ENCODE measurements around the gene TSPAN9. TPM values are rescaled to one million over a fixed set of nuclear protein-coding genes. Genes with fewer than 3 reads are reported as not detected.

The TSPAN9 gene
- total RNA-seq, 3 donors from 2014 or later, result 16.8 to 44.9 (median 36.9) TPM

- H3K36me3 ChIP-seq, result no peaks in the 10 kb centered on the region
- peak overlapping the region in 1 of 2 donors; percentile 56 for H3K27ac ChIP-seq
- intact Hi-C loops (cut with DNase I; ENCODE audit: low total_unique reads), result loop anchor here (5.0 to 10.0 kb wide), 2 partner anchors 38 to 125 kb away; no protein-coding TSS in a partner anchor
- H3K4me1 ChIP-seq, result peaks cover 3 to 11% of the 10 kb centered on the region in 2 donors
- no peak for TF ChIP-seq CTCF (IDR thresholded peaks at IDR 0.05)
- TF ChIP-seq POLR2AphosphoS5 (IDR thresholded peaks at IDR 0.05), result no peak
- TF ChIP-seq POLR2A (IDR thresholded peaks at IDR 0.05), result no peak
- H3K27me3 ChIP-seq, result no peaks in the 10 kb centered on the region
- H3K9me3 ChIP-seq, result no peaks in the 10 kb centered on the region
- no peak overlapping the region for H3K4me3 ChIP-seq
- no peak for DNase-seq (ENCODE audit: low spot score in 2 of 2)
Measured at GRCh38 chr12:3149515-3150307, 72.5 kb downstream of the TSPAN9 start.

GRCh38 chr12:3150308-3150670 is 73.1 kb downstream of the TSPAN9 start:
- intact Hi-C loops (cut with DNase I; ENCODE audit: low total_unique reads), result no loop called here
- DNase-seq (ENCODE audit: low spot score in 2 of 2), result no peak
- Histone ChIP-seq H3K9me3 (no peaks in the 10 kb centered on the region), H3K27me3 (no peaks in the 10 kb centered on the region), H3K27ac (peak overlapping the region in 1 of 2 donors; percentile 56), H3K4me3 (no peak overlapping the region), H3K4me1 (peaks cover 3 to 11% of the 10 kb centered on the region in 2 donors), H3K36me3 (no peaks in the 10 kb centered on the region)
- TF ChIP-seq CTCF (IDR thresholded peaks at IDR 0.05), result no peak
- TF ChIP-seq POLR2A (IDR thresholded peaks at IDR 0.05), result no peak
- TF ChIP-seq POLR2AphosphoS5 (IDR thresholded peaks at IDR 0.05), result no peak

GRCh38 chr12:3150931-3151835 is 74.0 kb downstream of the TSPAN9 start:
- no peaks in the 10 kb centered on the region for H3K27me3 ChIP-seq
- H3K4me1 ChIP-seq, result peaks cover 3 to 11% of the 10 kb centered on the region in 2 donors
- no peaks in the 10 kb centered on the region for H3K9me3 ChIP-seq
- H3K36me3 ChIP-seq, result no peaks in the 10 kb centered on the region
- TF ChIP-seq CTCF (IDR thresholded peaks at IDR 0.05), result no peak
- no peak for TF ChIP-seq POLR2AphosphoS5 (IDR thresholded peaks at IDR 0.05)
- no peak for DNase-seq (ENCODE audit: low spot score in 2 of 2)
- H3K27ac ChIP-seq, result no peak overlapping the region
- intact Hi-C loops (cut with DNase I; ENCODE audit: low total_unique reads), result no loop called here
- peak overlapping the region in 1 of 3 donors; percentile 16 for H3K4me3 ChIP-seq

GRCh38 chr12:3152011-3152511 is 74.9 kb downstream of the TSPAN9 start:
- peak overlapping the region in 1 of 3 donors; percentile 16 for H3K4me3 ChIP-seq
- no peaks in the 10 kb centered on the region for H3K27me3 ChIP-seq
- no peaks in the 10 kb centered on the region for H3K9me3 ChIP-seq
- intact Hi-C loops (cut with DNase I; ENCODE audit: low total_unique reads), result no loop called here
- H3K27ac ChIP-seq, result peak overlapping the region in 1 of 2 donors; percentile 38
- TF ChIP-seq POLR2AphosphoS5 (IDR thresholded peaks at IDR 0.05) (no peak), POLR2A (IDR thresholded peaks at IDR 0.05) (no peak), CTCF (IDR thresholded peaks at IDR 0.05) (no peak)
- no peaks in the 10 kb centered on the region for H3K36me3 ChIP-seq
- no peak for DNase-seq (ENCODE audit: low spot score in 2 of 2)
- H3K4me1 ChIP-seq, result peaks cover 3 to 11% of the 10 kb centered on the region in 2 donors
